Measurements from ENCODE around the gene FAM114A1. TPM values are rescaled to one million over a fixed set of nuclear protein-coding genes. Genes with fewer than 3 reads are reported as not detected.
"Not testable (repeated sequence)": the region's sequence is repeated elsewhere in the genome, so short reads cannot be mapped to it uniquely, and the experiment has no call there.

The FAM114A1 gene
- total RNA-seq, 1 donor, result 378 TPM

GRCh38 chr4:38931125-38931524, 63.5 kb downstream of the FAM114A1 start:
- TF ChIP-seq, protein P1, sequence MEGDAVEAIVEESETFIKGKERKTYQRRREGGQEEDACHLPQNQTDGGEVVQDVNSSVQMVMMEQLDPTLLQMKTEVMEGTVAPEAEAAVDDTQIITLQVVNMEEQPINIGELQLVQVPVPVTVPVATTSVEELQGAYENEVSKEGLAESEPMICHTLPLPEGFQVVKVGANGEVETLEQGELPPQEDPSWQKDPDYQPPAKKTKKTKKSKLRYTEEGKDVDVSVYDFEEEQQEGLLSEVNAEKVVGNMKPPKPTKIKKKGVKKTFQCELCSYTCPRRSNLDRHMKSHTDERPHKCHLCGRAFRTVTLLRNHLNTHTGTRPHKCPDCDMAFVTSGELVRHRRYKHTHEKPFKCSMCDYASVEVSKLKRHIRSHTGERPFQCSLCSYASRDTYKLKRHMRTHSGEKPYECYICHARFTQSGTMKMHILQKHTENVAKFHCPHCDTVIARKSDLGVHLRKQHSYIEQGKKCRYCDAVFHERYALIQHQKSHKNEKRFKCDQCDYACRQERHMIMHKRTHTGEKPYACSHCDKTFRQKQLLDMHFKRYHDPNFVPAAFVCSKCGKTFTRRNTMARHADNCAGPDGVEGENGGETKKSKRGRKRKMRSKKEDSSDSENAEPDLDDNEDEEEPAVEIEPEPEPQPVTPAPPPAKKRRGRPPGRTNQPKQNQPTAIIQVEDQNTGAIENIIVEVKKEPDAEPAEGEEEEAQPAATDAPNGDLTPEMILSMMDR (IDR thresholded peaks at IDR 0.05; ENCODE audit: insufficient read depth, low read length), result no peak
- no peak for DNase-seq (ENCODE audit: low read depth)
- H3K4me3 ChIP-seq (ENCODE audit: low read depth, low read length), result no peak overlapping the region

DNA sequence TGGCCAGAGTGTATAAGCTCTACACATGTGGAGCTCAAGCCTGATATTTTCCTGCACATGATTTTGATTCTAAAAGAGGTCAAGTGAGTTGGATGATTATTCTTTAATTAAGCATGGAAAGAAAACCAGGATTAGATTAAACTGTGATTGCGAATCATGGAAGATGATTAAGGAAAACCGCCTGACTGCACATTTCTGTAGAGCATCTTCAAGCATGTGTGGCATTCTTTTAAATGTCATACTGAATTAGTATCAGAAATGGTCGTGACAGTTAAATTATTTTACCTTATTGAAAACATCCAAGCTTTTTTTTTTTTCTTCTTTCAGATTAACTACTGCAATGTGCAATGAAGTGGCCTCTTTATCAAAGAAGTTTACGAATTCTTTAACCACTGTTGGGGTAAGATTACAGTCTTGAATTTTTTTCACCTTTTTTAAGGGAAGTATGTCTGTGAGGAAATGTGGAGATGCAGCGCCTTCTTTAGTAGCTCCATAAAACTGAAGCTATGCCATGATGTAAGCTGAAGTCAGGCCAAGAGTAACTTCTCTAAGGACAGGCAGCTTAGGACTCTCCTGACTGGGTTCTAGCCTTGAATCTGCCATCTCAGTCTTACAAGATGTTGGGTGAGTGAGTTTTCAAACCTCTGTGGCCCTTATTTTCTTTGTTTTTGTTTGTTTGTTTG, 67.9 kb downstream of the FAM114A1 start:
- DNase-seq (ENCODE audit: low read depth), result no peak
- TF ChIP-seq, protein P1 (IDR thresholded peaks at IDR 0.05; ENCODE audit: insufficient read depth, low read length), result no peak
- no peak overlapping the region for H3K4me3 ChIP-seq (ENCODE audit: low read depth, low read length)

DNA sequence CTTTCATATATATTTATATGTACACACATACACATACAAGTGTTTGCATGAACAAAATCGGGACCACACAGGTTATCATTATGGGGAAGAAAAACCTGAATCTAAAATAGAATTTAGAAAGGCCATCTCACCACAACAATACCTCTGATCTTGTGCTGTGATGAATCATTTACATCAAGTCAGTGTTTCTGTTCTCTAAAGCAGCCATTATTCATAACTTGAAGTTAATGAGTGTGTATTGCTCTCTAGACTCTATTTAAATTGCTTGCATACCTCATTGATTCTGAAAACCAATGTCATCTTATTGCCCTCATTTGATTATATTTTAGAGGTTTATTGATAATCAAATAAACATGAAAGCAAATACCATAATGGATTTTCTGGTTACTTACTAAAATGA, 71.6 kb downstream of the FAM114A1 start:
- H3K4me3 ChIP-seq (ENCODE audit: low read depth, low read length), result no peak overlapping the region
- no peak for DNase-seq (ENCODE audit: low read depth)
- TF ChIP-seq, protein P1 (IDR thresholded peaks at IDR 0.05; ENCODE audit: insufficient read depth, low read length), result no peak

GRCh38 chr4:38940476-38940875, 72.9 kb downstream of the FAM114A1 start:
- DNase-seq (ENCODE audit: low read depth), result no peak
- TF ChIP-seq, protein P1 (IDR thresholded peaks at IDR 0.05; ENCODE audit: insufficient read depth, low read length), result no peak
- H3K4me3 ChIP-seq (ENCODE audit: low read depth, low read length), result no peak overlapping the region

DNA sequence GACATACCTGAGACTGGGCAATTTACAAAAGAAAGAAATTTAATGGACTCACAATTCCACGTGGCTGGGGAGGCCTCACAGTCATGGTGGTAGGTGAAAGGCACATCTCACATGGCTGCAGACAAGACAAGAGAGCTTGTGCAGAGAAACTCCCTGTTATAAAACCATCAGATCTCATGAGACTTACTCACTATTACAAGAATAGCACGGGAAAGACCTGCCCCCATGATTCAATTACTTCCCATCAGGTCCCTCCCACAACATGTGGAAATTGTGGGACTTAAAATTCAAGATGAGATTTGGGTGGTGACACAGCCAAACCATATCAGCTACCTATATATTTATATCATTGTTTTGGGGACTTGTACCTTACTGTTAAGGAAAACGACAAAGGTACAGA, 74.3 kb downstream of the FAM114A1 start:
- DNase-seq (ENCODE audit: low read depth), result peak; percentile 61
- H3K4me3 ChIP-seq (ENCODE audit: low read depth, low read length), result not testable (repeated sequence)

GRCh38 chr4:38943343-38943742, 75.7 kb downstream of the FAM114A1 start:
- H3K4me3 ChIP-seq (ENCODE audit: low read depth, low read length), result no peak overlapping the region
- peak; percentile 23 for DNase-seq (ENCODE audit: low read depth)
- TF ChIP-seq, protein P1 (IDR thresholded peaks at IDR 0.05; ENCODE audit: insufficient read depth, low read length), result no peak

DNA sequence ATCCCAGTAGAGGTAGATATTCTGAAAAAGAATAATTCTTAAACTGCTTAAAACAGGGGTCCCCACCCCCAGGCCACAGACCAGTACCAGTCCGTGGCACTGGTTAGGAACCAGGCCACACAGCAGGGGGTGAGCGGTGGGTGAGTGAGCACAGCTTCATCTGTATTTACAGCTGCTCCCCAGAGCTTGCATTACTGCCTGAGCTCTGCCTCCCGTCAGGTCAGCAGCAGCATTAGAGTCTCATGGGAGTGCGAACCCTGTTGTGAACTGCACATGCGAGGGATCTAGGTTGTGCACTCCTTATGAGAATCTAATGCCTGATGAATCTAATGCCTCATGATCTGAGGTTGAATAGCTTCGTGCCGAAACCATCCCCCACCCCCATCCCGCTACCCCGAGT, 76.8 kb downstream of the FAM114A1 start:
- TF ChIP-seq, protein P1 (IDR thresholded peaks at IDR 0.05; ENCODE audit: insufficient read depth, low read length), result no peak
- H3K4me3 ChIP-seq (ENCODE audit: low read depth, low read length), result no peak overlapping the region
- DNase-seq (ENCODE audit: low read depth), result no peak
